Neural crest cell (in vitro differentiated cells): ENCODE measurements around the gene COLEC11. TPM values are rescaled to one million over a fixed set of nuclear protein-coding genes. Genes with fewer than 3 reads are reported as not detected.
"Not testable (repeated sequence)": the region's sequence is repeated elsewhere in the genome, so short reads cannot be mapped to it uniquely, and the experiment has no call there.

Source experiments
- DNase-seq: peaks from one replicate; pipeline ENCODE4 v3.0.0; 2021; ENCODE audit warnings: low read depth, mixed read lengths, low spot score
- H3K27ac Mint-ChIP-seq: one replicate; pipeline ENCODE4 v1.8.0; 2021; ENCODE audit warnings: mild to moderate bottlenecking, mixed read lengths; ENCODE audit not compliant: unreplicated experiment
- H3K27me3 Mint-ChIP-seq: 2 replicates; pipeline ENCODE4 v1.8.0; 2021; ENCODE audit warnings: low read depth, mild to moderate bottlenecking, mixed read lengths
- H3K36me3 Mint-ChIP-seq: 2 replicates; pipeline ENCODE4 v1.8.0; 2021; ENCODE audit warnings: low read depth, mild to moderate bottlenecking, mixed read lengths
- H3K4me1 Mint-ChIP-seq: 2 replicates; pipeline ENCODE4 v1.8.0; 2021; ENCODE audit warnings: mixed read lengths
- H3K4me3 Mint-ChIP-seq: one replicate; pipeline ENCODE4 v1.8.0; 2021; ENCODE audit warnings: mild to moderate bottlenecking, mixed read lengths
- H3K9me3 Mint-ChIP-seq: 2 replicates; pipeline ENCODE4 v1.8.0; 2021; ENCODE audit warnings: mixed read lengths
- total RNA-seq: library from RNA; stranded (reverse); gene quantifications from 2 replicates; pipeline ENCODE4 v1.2.1, GENCODE V29; 2021
- TF ChIP-seq, protein P1 (sequence below): fragments of 200-600 bp; sonication (generic); conservative IDR thresholded peaks from 2 replicates; pipeline ENCODE4 v1.5.0; 2021; ENCODE audit warnings: antibody characterized with exemption, mild to moderate bottlenecking

Gene COLEC11
- total RNA-seq, 1 donor from 2014 or later, result not detected

DNA sequence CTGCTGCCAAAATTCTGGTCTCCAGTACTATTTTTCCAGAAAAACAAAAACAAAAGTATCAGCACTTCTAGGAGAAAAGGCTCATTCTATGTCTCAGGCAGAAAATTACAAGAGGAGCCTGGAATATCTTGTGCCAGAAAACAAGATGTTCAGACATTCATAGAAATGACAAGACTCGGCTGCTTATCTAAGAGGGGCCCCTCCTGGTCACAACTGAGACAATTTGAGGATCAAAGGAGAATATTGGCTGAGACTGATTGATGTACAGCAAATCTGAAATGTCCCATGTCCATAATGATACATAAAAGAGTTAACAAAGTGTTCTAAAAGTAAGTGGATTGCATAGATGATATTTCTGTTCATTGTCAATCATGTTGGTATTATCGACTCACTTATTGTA lies 22.3 kb upstream of the COLEC11 start:
- peaks cover 29% of the 10 kb centered on the region for H3K4me1 Mint-ChIP-seq
- DNase-seq, result no peak
- peaks cover 14% of the 10 kb centered on the region for H3K36me3 Mint-ChIP-seq
- H3K4me3 Mint-ChIP-seq, result peak overlapping the region; percentile 27
- no peaks in the 10 kb centered on the region for H3K9me3 Mint-ChIP-seq
- H3K27me3 Mint-ChIP-seq, result no peaks in the 10 kb centered on the region
- TF ChIP-seq, protein P1, sequence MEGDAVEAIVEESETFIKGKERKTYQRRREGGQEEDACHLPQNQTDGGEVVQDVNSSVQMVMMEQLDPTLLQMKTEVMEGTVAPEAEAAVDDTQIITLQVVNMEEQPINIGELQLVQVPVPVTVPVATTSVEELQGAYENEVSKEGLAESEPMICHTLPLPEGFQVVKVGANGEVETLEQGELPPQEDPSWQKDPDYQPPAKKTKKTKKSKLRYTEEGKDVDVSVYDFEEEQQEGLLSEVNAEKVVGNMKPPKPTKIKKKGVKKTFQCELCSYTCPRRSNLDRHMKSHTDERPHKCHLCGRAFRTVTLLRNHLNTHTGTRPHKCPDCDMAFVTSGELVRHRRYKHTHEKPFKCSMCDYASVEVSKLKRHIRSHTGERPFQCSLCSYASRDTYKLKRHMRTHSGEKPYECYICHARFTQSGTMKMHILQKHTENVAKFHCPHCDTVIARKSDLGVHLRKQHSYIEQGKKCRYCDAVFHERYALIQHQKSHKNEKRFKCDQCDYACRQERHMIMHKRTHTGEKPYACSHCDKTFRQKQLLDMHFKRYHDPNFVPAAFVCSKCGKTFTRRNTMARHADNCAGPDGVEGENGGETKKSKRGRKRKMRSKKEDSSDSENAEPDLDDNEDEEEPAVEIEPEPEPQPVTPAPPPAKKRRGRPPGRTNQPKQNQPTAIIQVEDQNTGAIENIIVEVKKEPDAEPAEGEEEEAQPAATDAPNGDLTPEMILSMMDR, result no peak
- H3K27ac Mint-ChIP-seq, result no peak overlapping the region

GRCh38 chr2:3574155-3574554 lies 20.8 kb upstream of the COLEC11 start:
- Mint-ChIP-seq H3K4me3 (peak overlapping the region; percentile 98), H3K27ac (no peak overlapping the region), H3K36me3 (peaks cover 28% of the 10 kb centered on the region), H3K27me3 (no peaks in the 10 kb centered on the region), H3K4me1 (peaks cover 44% of the 10 kb centered on the region), H3K9me3 (no peaks in the 10 kb centered on the region)
- TF ChIP-seq, protein P1, result no peak
- DNase-seq, result no peak

DNA sequence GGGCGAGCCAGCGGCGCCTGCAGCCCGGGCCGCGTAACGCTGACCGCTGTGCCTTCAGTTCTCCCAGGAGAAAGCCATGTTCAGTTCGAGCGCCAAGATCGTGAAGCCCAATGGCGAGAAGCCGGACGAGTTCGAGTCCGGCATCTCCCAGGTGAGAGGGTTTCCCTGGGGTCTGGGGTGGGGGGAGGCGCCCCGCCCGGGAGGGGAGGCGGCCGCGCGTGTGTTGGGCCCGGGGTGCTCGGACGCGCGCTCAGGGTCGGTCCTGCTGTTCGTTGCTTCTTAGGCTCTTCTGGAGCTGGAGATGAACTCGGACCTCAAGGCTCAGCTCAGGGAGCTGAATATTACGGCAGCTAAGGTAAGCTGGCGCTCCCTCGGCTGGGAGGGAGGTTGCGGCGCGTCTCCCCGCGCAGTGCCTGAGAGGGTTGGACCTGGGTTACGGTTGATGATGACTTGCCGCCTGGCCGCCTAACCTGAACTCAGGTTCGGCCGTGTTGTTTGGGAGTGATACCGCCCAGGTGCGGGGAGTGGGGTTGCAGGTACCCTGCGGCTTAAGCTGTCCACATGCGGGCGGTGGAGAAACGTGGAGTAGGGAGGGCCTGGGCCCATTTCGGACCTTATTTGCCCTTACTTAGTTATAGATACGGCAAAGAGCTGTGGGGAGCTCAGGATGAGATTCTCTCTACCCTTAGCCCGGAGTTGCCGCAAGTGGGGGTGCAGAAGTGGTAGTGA lies 19.2 kb upstream of the COLEC11 start:
- Mint-ChIP-seq H3K4me1 (peaks cover 53% of the 10 kb centered on the region), H3K4me3 (peak overlapping the region; percentile 98), H3K27ac (peak overlapping the region; percentile 99), H3K9me3 (no peaks in the 10 kb centered on the region), H3K27me3 (no peaks in the 10 kb centered on the region), H3K36me3 (peaks cover 37% of the 10 kb centered on the region)
- TF ChIP-seq, protein P1, result no peak
- peak; percentile 9 for DNase-seq

DNA sequence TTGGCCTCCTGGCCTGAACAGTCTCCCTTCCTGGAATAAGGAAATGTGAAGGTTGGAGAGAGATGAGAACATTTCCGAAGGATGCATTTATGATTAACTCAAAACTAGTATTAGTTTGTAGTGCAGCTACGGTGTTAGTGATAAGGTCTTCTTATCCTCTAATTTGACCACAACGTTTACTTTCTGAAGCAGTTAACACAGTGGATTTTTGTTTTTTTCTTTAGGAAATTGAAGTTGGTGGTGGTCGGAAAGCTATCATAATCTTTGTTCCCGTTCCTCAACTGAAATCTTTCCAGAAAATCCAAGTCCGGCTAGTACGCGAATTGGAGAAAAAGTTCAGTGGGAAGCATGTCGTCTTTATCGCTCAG lies 18.7 kb upstream of the COLEC11 start:
- H3K9me3 Mint-ChIP-seq, DNase-seq, H3K27me3 Mint-ChIP-seq: not testable (repeated sequence)
- H3K36me3 Mint-ChIP-seq, result peaks cover 37% of the 10 kb centered on the region
- H3K27ac Mint-ChIP-seq, result peak overlapping the region; percentile 99
- H3K4me3 Mint-ChIP-seq, result peak overlapping the region; percentile 98
- peaks cover 53% of the 10 kb centered on the region for H3K4me1 Mint-ChIP-seq

- H3K4me1 Mint-ChIP-seq, result peaks cover 53% of the 10 kb centered on the region
- TF ChIP-seq, protein P1, result no peak
- DNase-seq, result no peak
- no peaks in the 10 kb centered on the region for H3K9me3 Mint-ChIP-seq
- H3K27ac Mint-ChIP-seq, result no peak overlapping the region
- H3K27me3 Mint-ChIP-seq, result no peaks in the 10 kb centered on the region
- H3K4me3 Mint-ChIP-seq, result peak overlapping the region; percentile 98
- peaks cover 44% of the 10 kb centered on the region for H3K36me3 Mint-ChIP-seq
Measured at GRCh38 chr2:3578987-3579386, 15.9 kb upstream of the COLEC11 start.

- Mint-ChIP-seq H3K4me1 (peaks cover 43% of the 10 kb centered on the region), H3K4me3 (peak overlapping the region; percentile 21), H3K36me3 (peaks cover 44% of the 10 kb centered on the region), H3K27me3 (no peaks in the 10 kb centered on the region), H3K27ac (no peak overlapping the region), H3K9me3 (no peaks in the 10 kb centered on the region)
- DNase-seq, result no peak
- TF ChIP-seq, protein P1, result no peak
Measured at GRCh38 chr2:3580449-3580848, 14.5 kb upstream of the COLEC11 start.
